H1 (cell line): ENCODE results near the gene NPTN. TPM values are rescaled to one million over a fixed set of nuclear protein-coding genes. Genes with fewer than 3 reads are reported as not detected.

Source experiments
- CTCF ChIA-PET: fragments of 300-600 bp; sonication (Branson Sonifier 250); formaldehyde crosslinking; loops from one replicate; lab custom pipeline; 2021; ENCODE audit not compliant: partially characterized antibody; lab: Charles Lee
- POLR2A ChIA-PET: fragments of 300-600 bp; sonication (Branson Sonifier 250); formaldehyde crosslinking; loops from one replicate; lab custom pipeline; 2021; ENCODE audit warnings: inconsistent platforms; ENCODE audit not compliant: partially characterized antibody; lab: Charles Lee
- DNase-seq, 2 experiments: peaks; one replicate each; pipeline versions ENCODE4 v3.0.0 to v3.0.0-alpha.2; 2010 to 2022; ENCODE audit warnings: low spot score in 2 of 2, low read depth in 1 of 2, mixed read lengths in 1 of 2
- FAIRE-seq: peaks from 2 replicates; lab custom pipeline; 2011; peaks lifted over from hg19 to GRCh38; lab: Jason Lieb, UNC
- H2AFZ ChIP-seq: 2 replicates; pipeline ENCODE4 v1.8.1; 2012; ENCODE audit warnings: low read length, inconsistent platforms
- H2AK5ac ChIP-seq: 2 replicates; pipeline ENCODE4 v1.6.1; 2013; ENCODE audit warnings: low read depth, low read length
- H2BK120ac ChIP-seq: replicated peaks from 2 replicates; pipeline ENCODE3; 2013; ENCODE audit warnings: low read depth, low read length, inconsistent platforms
- H2BK12ac ChIP-seq: 2 replicates; pipeline ENCODE4 v1.6.1; 2013; ENCODE audit warnings: low read depth, low read length
- H2BK15ac ChIP-seq: 2 replicates; pipeline ENCODE4 v1.6.1; 2013; ENCODE audit warnings: low read length
- H2BK20ac ChIP-seq: 2 replicates; pipeline ENCODE4 v1.6.1; 2013; ENCODE audit warnings: low read length
- H2BK5ac ChIP-seq: 2 replicates; pipeline ENCODE4 v1.6.1; 2013; ENCODE audit warnings: low read depth, low read length
- H3K14ac ChIP-seq: 2 replicates; pipeline ENCODE4 v1.6.1; 2013; ENCODE audit warnings: inconsistent platforms; ENCODE audit not compliant: insufficient read length
- H3K18ac ChIP-seq: 2 replicates; pipeline ENCODE4 v1.6.1; 2013; ENCODE audit warnings: low read length; ENCODE audit errors: extremely low read depth
- H3K23ac ChIP-seq: 2 replicates; pipeline ENCODE4 v1.6.1; 2013; ENCODE audit warnings: inconsistent platforms; ENCODE audit not compliant: insufficient read length
- H3K23me2 ChIP-seq: 2 replicates; pipeline ENCODE4 v1.6.1; 2013; ENCODE audit warnings: low read depth, low read length
- H3K27ac ChIP-seq: 2 replicates; pipeline ENCODE4 v1.6.1; 2011; ENCODE audit warnings: low read depth, low read length, inconsistent platforms
- H3K27me3 ChIP-seq, 4 experiments: replicated peaks in 1 of 4; 1 replicate in 1 of 4; 2 replicates in 3 of 4; pipeline versions ENCODE4 v1.6.1 to v1.8.1; 2011 to 2013; ENCODE audit warnings: low read length in 3 of 4, mild to moderate bottlenecking in 3 of 4, inconsistent platforms in 2 of 4, mixed read lengths in 2 of 4, moderate library complexity in 1 of 4; ENCODE audit not compliant: control insufficient read depth in 3 of 4, insufficient read depth in 3 of 4; ENCODE audit errors: extremely low read depth in 1 of 4
- H3K36me3 ChIP-seq, 4 experiments: 2 replicates each; pipeline versions ENCODE4 v1.6.1 to v1.8.1; 2011 to 2013; ENCODE audit warnings: mild to moderate bottlenecking in 4 of 4, low read length in 3 of 4, moderate library complexity in 2 of 4, control low read depth in 1 of 4, inconsistent platforms in 1 of 4; ENCODE audit not compliant: insufficient read depth in 4 of 4, control insufficient read depth in 2 of 4
- H3K4ac ChIP-seq: replicated peaks from 2 replicates; pipeline ENCODE3; 2013; ENCODE audit warnings: low read length, low read depth, mixed read lengths, inconsistent platforms; ENCODE audit not compliant: insufficient read length
- H3K4me1 ChIP-seq, 4 experiments: replicated peaks in 1 of 4; 1 replicate in 1 of 4; 2 replicates in 3 of 4; pipeline versions ENCODE4 v1.6.1 to v1.8.1; 2011 to 2013; ENCODE audit warnings: low read length in 3 of 4, inconsistent platforms in 2 of 4, mixed read lengths in 1 of 4; ENCODE audit not compliant: insufficient read depth in 4 of 4, control insufficient read depth in 3 of 4
- H3K4me2 ChIP-seq, 2 experiments: 2 replicates each; pipeline versions ENCODE4 v1.6.1 to v1.8.1; 2011 to 2013; ENCODE audit warnings: low read depth in 2 of 2, low read length in 2 of 2, control low read depth in 1 of 2, inconsistent platforms in 1 of 2, mild to moderate bottlenecking in 1 of 2; ENCODE audit not compliant: insufficient read depth in 1 of 2
- H3K4me3 ChIP-seq, 4 experiments: fragments of 200-600, 300-600 bp in 1 of 4; sonication (generic), shearing (Covaris generic), sonication (Bioruptor Twin) in 1 of 4; 2 replicates each; pipeline versions ENCODE4 v1.5.1 to v1.8.1; 2011 to 2016; ENCODE audit warnings: low read length in 4 of 4, low read depth in 3 of 4, control low read depth in 2 of 4, inconsistent platforms in 2 of 4, mild to moderate bottlenecking in 2 of 4, mixed read lengths in 1 of 4, moderate library complexity in 1 of 4; ENCODE audit not compliant: insufficient read depth in 2 of 4; ENCODE audit errors: extremely low read depth in 1 of 4
- H3K56ac ChIP-seq: replicated peaks from 2 replicates; pipeline ENCODE3; 2013; ENCODE audit warnings: low read depth, mild to moderate bottlenecking, mixed read lengths, low read length, inconsistent platforms; ENCODE audit not compliant: insufficient read length
- H3K79me1 ChIP-seq: 2 replicates; pipeline ENCODE4 v1.6.1; 2013; ENCODE audit warnings: low read depth, low read length, control low read depth
- H3K79me2 ChIP-seq, 2 experiments: 2 replicates each; pipeline versions ENCODE4 v1.6.1 to v1.8.1; 2012 to 2013; ENCODE audit warnings: low read length in 2 of 2, mild to moderate bottlenecking in 2 of 2, inconsistent platforms in 1 of 2; ENCODE audit not compliant: insufficient read depth in 2 of 2, control insufficient read depth in 1 of 2
- H3K9ac ChIP-seq, 4 experiments: replicated peaks in 1 of 4; 1 replicate in 1 of 4; 2 replicates in 3 of 4; pipeline versions ENCODE4 v1.6.1 to v1.8.1; 2011 to 2013; ENCODE audit warnings: low read depth in 3 of 4, low read length in 3 of 4, control low read depth in 2 of 4, mild to moderate bottlenecking in 2 of 4, moderate library complexity in 2 of 4, inconsistent platforms in 1 of 4; ENCODE audit errors: extremely low read depth in 1 of 4
- H3K9me3 ChIP-seq, 2 experiments: 2 replicates each; pipeline versions ENCODE4 v1.6.1 to v1.8.1; 2012 to 2013; ENCODE audit warnings: mild to moderate bottlenecking in 2 of 2, moderate library complexity in 2 of 2, control low read depth in 1 of 2, inconsistent platforms in 1 of 2, low read depth in 1 of 2, low read length in 1 of 2, mixed read lengths in 1 of 2; ENCODE audit not compliant: insufficient read depth in 2 of 2
- H4K20me1 ChIP-seq, 2 experiments: replicated peaks in 1 of 2; 2 replicates each; pipeline versions ENCODE3 to v1.8.1; 2011 to 2013; ENCODE audit warnings: inconsistent platforms in 2 of 2, low read length in 2 of 2, mild to moderate bottlenecking in 1 of 2; ENCODE audit not compliant: insufficient read depth in 2 of 2, control insufficient read depth in 1 of 2
- H4K5ac ChIP-seq: 2 replicates; pipeline ENCODE4 v1.6.1; 2013; ENCODE audit warnings: low read length, low read depth, mixed read lengths, inconsistent platforms; ENCODE audit not compliant: insufficient read length
- H4K8ac ChIP-seq: 2 replicates; pipeline ENCODE4 v1.8.0; 2013; ENCODE audit warnings: mild to moderate bottlenecking, moderate library complexity, low read length, inconsistent platforms; ENCODE audit not compliant: insufficient read depth; ENCODE audit errors: extremely low read depth
- H4K91ac ChIP-seq: replicated peaks from 2 replicates; pipeline ENCODE3; 2013; ENCODE audit warnings: low read length, mixed read lengths, inconsistent platforms; ENCODE audit not compliant: insufficient read length
- ATF2 ChIP-seq: IDR thresholded peaks from 2 replicates; pipeline ENCODE4 v1.6.1; 2012; ENCODE audit warnings: low read length, inconsistent platforms
- CTBP2 ChIP-seq: IDR thresholded peaks from 2 replicates; pipeline ENCODE4 v1.7.0; 2011; ENCODE audit warnings: borderline replicate concordance, mild to moderate bottlenecking, moderate library complexity, mixed read lengths, low read length; ENCODE audit not compliant: insufficient read depth, insufficient read length
- MAX ChIP-seq: IDR thresholded peaks from 2 replicates; pipeline ENCODE4 v1.6.1; 2012; ENCODE audit warnings: inconsistent platforms
- POLR2A ChIP-seq, 2 experiments: IDR thresholded peaks; 1 replicate in 1 of 2; 2 replicates in 1 of 2; pipeline ENCODE4 v1.6.1; 2011; ENCODE audit warnings: low read depth in 2 of 2, low read length in 2 of 2, mild to moderate bottlenecking in 2 of 2; ENCODE audit errors: control extremely low read depth in 1 of 2
- POLR2AphosphoS5 ChIP-seq: IDR thresholded peaks from 2 replicates; pipeline ENCODE4 v1.6.1; 2011; ENCODE audit warnings: low read depth, low read length
- WGBS, 2 experiments: shearing (Covaris generic) in 1 of 2; methylation state at CpG; one replicate each; pipeline versions ENCODE4 v1.1.6 to v1.1.7; 2013 to 2015; ENCODE audit warnings: low lambda C conversion rate in 2 of 2, mixed read lengths in 2 of 2, inconsistent platforms in 1 of 2, low coverage in 1 of 2, missing lambda C conversion rate in 1 of 2; ENCODE audit not compliant: insufficient replicate concordance in 2 of 2, insufficient coverage in 1 of 2, insufficient read length in 1 of 2; ENCODE audit errors: extremely low coverage in 1 of 2, missing lambda C conversion rate in 1 of 2; 5-methylcytosine and 5-hydroxymethylcytosine counted together
- polyA plus RNA-seq, 7 experiments: library from polyadenylated mRNA; depleted of rRNA in 3 of 7; stranded (reverse) in 5 of 7; unstranded in 2 of 7; fragments of >200 nt in 5 of 7; fragments of 200-250 nt in 2 of 7; gene quantifications; 1 replicate in 5 of 7; 2 replicates in 1 of 7; 4 replicates in 1 of 7; pipeline versions ENCODE4 v1.2.1 to v1.2.3, GENCODE V29; 2011 to 2013; ENCODE audit warnings: missing spikeins in 2 of 7, mixed read lengths in 2 of 7
- total RNA-seq: library from RNA; stranded (reverse); fragmentation: NEBNext Ultra II Directional; extraction: Animal tissue kit (Norgen Biotek cat#: 25700); gene quantifications from 2 replicates; pipeline ENCODE4 v1.2.1, GENCODE V29; 2021

NPTN gene
- total and polyA plus RNA-seq, 2 of the 8 experiments (the other 6 are each of a cell fraction or from before 2014, with no cell fraction given) = 67.0 to 113 TPM

- no peak overlapping the region for H3K14ac ChIP-seq
- no peaks in the 10 kb centered on the region for H3K23me2 ChIP-seq
- no peak overlapping the region for H4K8ac ChIP-seq
- no peak overlapping the region for H2BK12ac ChIP-seq
- H3K27me3 ChIP-seq = no peaks in the 10 kb centered on the region
- H3K79me1 ChIP-seq = peaks cover 8% of the 10 kb centered on the region
- H2BK15ac ChIP-seq = no peak overlapping the region
- no peak overlapping the region for H2BK5ac ChIP-seq
- no peak overlapping the region for H2AK5ac ChIP-seq
- no peak overlapping the region; a peak in 1 of 4 replicates for H3K4me2 ChIP-seq
- H3K4me1 ChIP-seq = peaks cover 14 to 28% (median 24%) of the 10 kb centered on the region in 4 experiments; a peak in 6 of 7 replicates
- no peak overlapping the region for H3K9ac ChIP-seq
- H3K4ac ChIP-seq = no peak overlapping the region
- H2AFZ ChIP-seq = no peak overlapping the region
- H2BK120ac ChIP-seq = no peak overlapping the region
- H4K91ac ChIP-seq = no peak overlapping the region
- H2BK20ac ChIP-seq = no peak overlapping the region
- POLR2A ChIA-PET = no interaction called here
- WGBS, 2 experiments = 83% methylated on average over 2 of the region's 2 CpGs; no CpG with 5 or more reads in 1 of the 2 experiments
- H3K9me3 ChIP-seq = no peaks in the 10 kb centered on the region
- no peak overlapping the region for H3K56ac ChIP-seq
- no peak overlapping the region for H3K18ac ChIP-seq
- H3K79me2 ChIP-seq = peaks cover 12 to 99% of the 10 kb centered on the region in 2 experiments
- FAIRE-seq = no peak
- no peak for DNase-seq
- no peak overlapping the region for H3K27ac ChIP-seq
- H3K23ac ChIP-seq = no peak overlapping the region
- peaks cover 20 to 40% of the 10 kb centered on the region in 2 experiments for H4K20me1 ChIP-seq
- no peaks in the 10 kb centered on the region; a peak in 1 of 8 replicates for H3K36me3 ChIP-seq
- CTCF ChIA-PET = interaction anchor here (0.9 to 1.9 kb wide), 8 partner anchors 32 to 97 kb away, joined by 3 to 6 read pairs (median 3); no protein-coding TSS in a partner anchor
- H4K5ac ChIP-seq = no peak overlapping the region
- H3K4me3 ChIP-seq = no peak overlapping the region
- no peak for TF ChIP-seq POLR2A (IDR thresholded peaks at IDR 0.05; ENCODE audit: control extremely low read depth in 1 of 2, low read depth in 2 of 2, low read length in 2 of 2)
- no peak for TF ChIP-seq POLR2AphosphoS5
- TF ChIP-seq ATF2 = no peak
- TF ChIP-seq MAX = no peak
- no peak for TF ChIP-seq CTBP2
Observed at GRCh38 chr15:73602992-73603391, 30.2 kb downstream of the NPTN start.
